GM12878 (cell line): ENCODE results near the gene NUP210L. TPM values are rescaled to one million over a fixed set of nuclear protein-coding genes. Genes with fewer than 3 reads are reported as not detected.

Experiments
- ATAC-seq: fragments of 200-7000 bp; cut with Tn5 transposase; 3 replicates; pipeline ENCODE4 v1.9.1; 2020; ENCODE audit warnings: mild to moderate bottlenecking, moderate library complexity
- BruUV-seq: library from RNA; stranded (reverse); fragments of 400-500 nt; replicated peaks from 2 replicates; lab custom pipeline; 2021; lab: Mats Ljungman, UMichigan
- CTCF ChIA-PET: fragments of 300-600 bp; sonication (Branson Sonifier 250); formaldehyde crosslinking; extraction: SDS; loops from one replicate; lab custom pipeline; 2021; ENCODE audit warnings: inconsistent platforms; lab: Yijun Ruan, JAX
- POLR2A ChIA-PET: fragments of 350-600 bp; formaldehyde crosslinking; extraction: SDS; loops from one replicate; lab custom pipeline; 2021; ENCODE audit warnings: inconsistent platforms; lab: Charles Lee
- RAD21 ChIA-PET: fragments of 300-600 bp; sonication (Branson Sonifier 250); formaldehyde crosslinking; loops from one replicate; lab custom pipeline; 2023; ENCODE audit warnings: antibody characterized with exemption; ENCODE audit not compliant: unreplicated experiment; lab: Charles Lee
- SMC1A ChIA-PET: fragments of 300-600 bp; sonication (Branson Sonifier 250); formaldehyde crosslinking; loops from one replicate; lab custom pipeline; 2023; ENCODE audit not compliant: unreplicated experiment, uncharacterized antibody; lab: Charles Lee
- DNase-seq: peaks from one replicate; pipeline ENCODE4 v3.0.0-alpha.2; 2011; ENCODE audit warnings: low read depth, low spot score
- FAIRE-seq: peaks from 3 replicates; lab custom pipeline; 2011; peaks lifted over from hg19 to GRCh38; lab: Jason Lieb, UNC
- H2AFZ ChIP-seq: 2 replicates; pipeline ENCODE4 v1.6.0; 2011; ENCODE audit warnings: low read depth, low read length, control low read depth; ENCODE audit not compliant: control insufficient read depth
- H3K27ac ChIP-seq: 2 replicates; pipeline ENCODE4 v1.5.1; 2011; ENCODE audit warnings: control low read depth; ENCODE audit not compliant: control insufficient read depth, insufficient read depth
- H3K27me3 ChIP-seq, 2 experiments: replicated peaks in 1 of 2; 2 replicates each; pipeline versions ENCODE4 v1.6.0 to v1.6.1; 2011; ENCODE audit warnings: low read length in 1 of 2; ENCODE audit not compliant: control insufficient read depth in 2 of 2, insufficient read depth in 2 of 2
- H3K36me3 ChIP-seq, 2 experiments: 2 replicates each; pipeline ENCODE4 v1.5.1; 2011; ENCODE audit warnings: low read length in 1 of 2; ENCODE audit not compliant: control insufficient read depth in 2 of 2, insufficient read depth in 2 of 2
- H3K4me1 ChIP-seq: 2 replicates; pipeline ENCODE4 v1.6.1; 2011; ENCODE audit warnings: mild to moderate bottlenecking, low read length, moderate library complexity, mixed read lengths; ENCODE audit not compliant: control insufficient read depth, insufficient read depth
- H3K4me2 ChIP-seq: 2 replicates; pipeline ENCODE4 v1.6.0; 2011; ENCODE audit warnings: control low read depth; ENCODE audit not compliant: control insufficient read depth, insufficient read depth
- H3K4me3 ChIP-seq: fragments of 200-600 bp; sonication (generic); 2 replicates; pipeline ENCODE4 v1.5.1; 2016
- H3K79me2 ChIP-seq: 2 replicates; pipeline ENCODE4 v1.6.0; 2011; ENCODE audit warnings: low read length; ENCODE audit not compliant: control insufficient read depth, insufficient read depth
- H3K9ac ChIP-seq: 2 replicates; pipeline ENCODE4 v1.8.0; 2011; ENCODE audit warnings: low read length, control low read depth, mixed read lengths; ENCODE audit not compliant: control insufficient read depth, insufficient read depth
- H3K9me3 ChIP-seq: replicated peaks from 3 replicates; pipeline ENCODE4 v1.5.1; 2011; ENCODE audit warnings: mild to moderate bottlenecking, low read length; ENCODE audit not compliant: control insufficient read depth, insufficient read depth
- H4K20me1 ChIP-seq: 2 replicates; pipeline ENCODE4 v1.6.0; 2011; ENCODE audit not compliant: control insufficient read depth, insufficient read depth
- BACH1 ChIP-seq: fragments of 450-650 bp; IDR thresholded peaks from 2 replicates; pipeline ENCODE4 v1.6.1; 2017; ENCODE audit warnings: mild to moderate bottlenecking, borderline replicate concordance
- CEBPB ChIP-seq, 2 experiments: fragments of 150-350 bp in 1 of 2; IDR thresholded peaks; 2 replicates each; pipeline ENCODE4 v1.6.1; 2012 to 2014; ENCODE audit warnings: low read depth in 2 of 2, low read length in 2 of 2, borderline replicate concordance in 1 of 2, inconsistent platforms in 1 of 2
- E2F8 ChIP-seq: fragments of 450-650 bp; IDR thresholded peaks from 2 replicates; pipeline ENCODE4 v1.6.1; 2018; ENCODE audit warnings: mild to moderate bottlenecking, low read depth, moderate library complexity; ENCODE audit not compliant: partially characterized antibody
- E4F1 ChIP-seq: fragments of 450-650 bp; IDR thresholded peaks from 2 replicates; pipeline ENCODE4 v1.6.1; 2018; ENCODE audit warnings: borderline replicate concordance, mild to moderate bottlenecking; ENCODE audit not compliant: partially characterized antibody
- HCFC1 ChIP-seq: fragments of 150-350 bp; IDR thresholded peaks from 2 replicates; pipeline ENCODE4 v1.6.1; 2014; ENCODE audit warnings: low read length
- HDAC6 ChIP-seq: fragments of 200-600 bp; sonication (generic); IDR thresholded peaks from one replicate; pipeline ENCODE4 v1.8.0; 2017; ENCODE audit warnings: antibody characterized with exemption; ENCODE audit not compliant: unreplicated experiment
- HDGF ChIP-seq: fragments of 450-650 bp; IDR thresholded peaks from 2 replicates; pipeline ENCODE4 v1.6.1; 2016; ENCODE audit warnings: antibody characterized with exemption
- MYC ChIP-seq: IDR thresholded peaks from 2 replicates; pipeline ENCODE4 v1.6.1; 2011; ENCODE audit warnings: mild to moderate bottlenecking, low read length, moderate library complexity, inconsistent platforms; ENCODE audit not compliant: insufficient read depth, insufficient replicate concordance, insufficient read length, severe bottlenecking
- PAX5 ChIP-seq: IDR thresholded peaks from 2 replicates; pipeline ENCODE4 v1.6.1; 2011; ENCODE audit warnings: low read depth, low read length, borderline replicate concordance
- PML ChIP-seq: IDR thresholded peaks from 2 replicates; pipeline ENCODE4 v1.6.1; 2012; ENCODE audit warnings: low read length, inconsistent platforms
- ZNF687 ChIP-seq: fragments of 450-650 bp; IDR thresholded peaks from 2 replicates; pipeline ENCODE4 v1.6.1; 2017; ENCODE audit warnings: mild to moderate bottlenecking, moderate library complexity
- ZSCAN29 ChIP-seq: fragments of 450-650 bp; IDR thresholded peaks from 2 replicates; pipeline ENCODE4 v1.6.1; 2017; ENCODE audit warnings: mild to moderate bottlenecking, moderate library complexity
- WGBS: methylation state at CpG from one replicate; pipeline ENCODE4 v1.1.6; 2016; ENCODE audit warnings: low lambda C conversion rate; ENCODE audit not compliant: insufficient replicate concordance, insufficient coverage; ENCODE audit errors: missing lambda C conversion rate; 5-methylcytosine and 5-hydroxymethylcytosine counted together
- in situ Hi-C: fragments of 300-500 bp; cut with MboI; formaldehyde crosslinking; loops from 9 replicates; pipeline ENCODE4 v1.14.3; 2018; ENCODE audit warnings: mixed read lengths
- intact Hi-C: fragments of 100-400 bp; cut with micrococcal nuclease; formaldehyde crosslinking; loops from one replicate; pipeline ENCODE4 v1.14.2; 2022; ENCODE audit not compliant: unreplicated experiment
- polyA plus RNA-seq, 11 experiments: library from polyadenylated mRNA; depleted of rRNA in 4 of 11; unstranded in 6 of 11; stranded (reverse) in 5 of 11; fragments of >200 nt; fragmentation: Nextera tagmentation in 4 of 11; fragmentation: Illumina TruSeq in 1 of 11; extraction: Ambion mirVana in 4 of 11; extraction: Trizol in 1 of 11; gene quantifications; 1 replicate in 1 of 11; 2 replicates in 10 of 11; pipeline versions ENCODE4 v1.2.1 to v1.2.3, GENCODE V29; 2011 to 2016; ENCODE audit warnings: inconsistent platforms in 2 of 11, missing spikeins in 2 of 11, low read depth in 1 of 11
- total RNA-seq, 4 experiments: library from RNA; depleted of rRNA in 3 of 4; stranded (reverse); fragments of >200 nt in 3 of 4; fragmentation: Illumina TruSeq in 1 of 4; extraction: Trizol in 1 of 4; gene quantifications; 2 replicates each; pipeline versions ENCODE4 v1.2.1 to v1.2.3, GENCODE V29; 2013 to 2021

The NUP210L gene
- total and polyA plus RNA-seq, 10 of the 15 experiments (the other 5 are each of a cell fraction or from before 2014, with no cell fraction given) = 0.04 to 0.08 (median 0.07) TPM; not detected in 7

DNA sequence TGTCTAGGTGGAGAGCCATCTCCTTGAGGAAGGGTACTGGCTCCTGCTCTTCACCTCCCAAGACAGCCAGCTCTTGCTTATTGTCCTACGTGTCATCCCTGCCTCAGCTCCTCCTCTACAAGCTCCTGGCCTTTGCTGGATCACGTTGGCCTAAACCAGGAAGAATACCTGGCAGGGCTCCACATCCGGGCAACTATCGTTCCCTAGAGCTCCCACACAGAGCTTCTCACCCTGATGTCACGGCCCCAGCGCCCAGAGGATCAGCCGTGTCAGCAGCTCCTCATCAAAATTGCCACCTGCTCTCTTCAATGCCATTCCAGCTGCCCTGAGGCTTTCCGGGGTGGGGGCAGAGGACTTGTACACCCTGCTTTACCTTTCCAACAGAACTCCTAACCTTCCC is 38.9 kb upstream of the NUP210L start:
- intact Hi-C loops = no loop called here
- WGBS = 39% methylated on average over 8 of the region's 8 CpGs
- no peaks in the 10 kb centered on the region for H4K20me1 ChIP-seq
- ChIA-PET POLR2A (no interaction called here), RAD21 (interaction anchor here (0.7 to 2.0 kb wide), 2 partner anchors 142 to 223 kb away, joined by 3 to 9 read pairs; no protein-coding TSS in a partner anchor), SMC1A (interaction anchor here (0.8 kb wide), 1 partner anchor 48 kb away, joined by 3 read pairs; no protein-coding TSS in a partner anchor), CTCF (interaction anchor here (0.9 to 5.6 kb wide), 4 partner anchors 16 to 353 kb away, joined by 3 to 37 read pairs (median 6); no protein-coding TSS in a partner anchor)
- no peak overlapping the region for H3K9ac ChIP-seq
- FAIRE-seq = no peak
- ATAC-seq = no peak
- in situ Hi-C loops = no loop called here
- no peak overlapping the region for H3K4me3 ChIP-seq
- no TSS peak for BruUV-seq
- H3K36me3 ChIP-seq = no peaks in the 10 kb centered on the region
- no peaks in the 10 kb centered on the region for H3K4me1 ChIP-seq
- TF ChIP-seq MYC (no peak), CEBPB (IDR thresholded peaks at IDR 0.05; ENCODE audit: borderline replicate concordance in 1 of 2, low read depth in 2 of 2, low read length in 2 of 2) (no peak), HDGF (no peak), ZSCAN29 (no peak), E2F8 (no peak), HDAC6 (no peak), ZNF687 (no peak), HCFC1 (no peak), E4F1 (no peak), PAX5 (no peak), PML (no peak), BACH1 (no peak)
- H3K27ac ChIP-seq = no peak overlapping the region
- no peaks in the 10 kb centered on the region for H3K9me3 ChIP-seq
- no peak overlapping the region for H2AFZ ChIP-seq
- no peaks in the 10 kb centered on the region for H3K79me2 ChIP-seq
- no peak for DNase-seq
- H3K27me3 ChIP-seq = peaks cover 0 to 3% of the 10 kb centered on the region in 2 experiments; a peak in 3 of 4 replicates
- no peak overlapping the region for H3K4me2 ChIP-seq
